Hematopoietic multipotent progenitor cell treated with erythropoietin and hydrocortisone succinate and interleukin-3 and kit ligand, for 8 days (in vitro differentiated cells): ENCODE data around the gene RAB3GAP2.
"Not testable (repeated sequence)": the region's sequence is repeated elsewhere in the genome, so short reads cannot be mapped to it uniquely, and the experiment has no call there.

Experiments used
- DNase-seq: peaks from one replicate; pipeline ENCODE4 v3.0.0-alpha.2; 2015

The RAB3GAP2 gene

GRCh38 chr1:220188538-220188937 lies 83.7 kb downstream of the RAB3GAP2 start:
- no peak for DNase-seq

- DNase-seq, result no peak
Observed at GRCh38 chr1:220186752-220187151, 85.5 kb downstream of the RAB3GAP2 start.

- DNase-seq, result no peak
Observed at GRCh38 chr1:220184506-220184905, 87.7 kb downstream of the RAB3GAP2 start.

DNA sequence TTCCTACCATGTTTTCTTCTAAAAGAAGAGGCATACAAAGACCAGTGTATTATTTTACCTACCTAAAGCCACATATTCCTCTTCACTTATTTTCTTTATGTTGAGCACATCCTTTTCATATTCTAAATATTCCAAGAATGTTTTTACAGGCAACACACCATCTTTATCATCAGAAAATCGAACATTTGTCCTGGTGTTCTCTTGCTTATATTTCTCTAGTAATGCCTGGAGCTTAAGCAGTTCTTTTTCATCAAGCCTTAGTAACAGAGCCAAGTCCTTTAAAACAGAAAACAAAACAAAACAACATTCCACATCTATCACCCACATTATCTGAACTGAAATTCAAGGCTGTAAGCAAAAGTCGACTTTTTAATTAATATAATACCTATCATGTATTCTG lies 89.6 kb downstream of the RAB3GAP2 start:
- DNase-seq, result no peak

GRCh38 chr1:220182111-220182510 lies 90.1 kb downstream of the RAB3GAP2 start:
- no peak for DNase-seq

DNA sequence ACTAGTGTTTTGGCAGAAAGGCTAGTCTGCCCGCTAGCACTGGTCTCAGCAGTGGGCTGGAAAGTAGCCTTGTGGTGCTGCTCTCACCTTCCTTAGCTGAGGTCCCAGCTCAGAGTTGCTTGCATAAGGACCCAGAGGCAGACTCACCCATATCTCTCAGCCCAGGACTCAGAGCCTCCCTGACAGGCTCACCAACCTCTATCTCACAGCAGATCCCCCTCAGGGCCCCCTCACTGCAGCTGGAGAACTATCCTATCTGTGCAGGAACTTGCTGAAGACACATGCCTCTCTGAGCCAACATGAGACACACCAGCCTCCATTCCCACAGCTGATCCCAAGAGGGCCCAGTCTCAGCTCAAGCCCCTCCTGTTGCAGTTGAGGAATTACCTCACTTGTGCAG lies 95.7 kb downstream of the RAB3GAP2 start:
- peak; percentile 13 for DNase-seq

- DNase-seq, result no peak
Observed at GRCh38 chr1:220170836-220171526, 101.3 kb downstream of the RAB3GAP2 start.

DNA sequence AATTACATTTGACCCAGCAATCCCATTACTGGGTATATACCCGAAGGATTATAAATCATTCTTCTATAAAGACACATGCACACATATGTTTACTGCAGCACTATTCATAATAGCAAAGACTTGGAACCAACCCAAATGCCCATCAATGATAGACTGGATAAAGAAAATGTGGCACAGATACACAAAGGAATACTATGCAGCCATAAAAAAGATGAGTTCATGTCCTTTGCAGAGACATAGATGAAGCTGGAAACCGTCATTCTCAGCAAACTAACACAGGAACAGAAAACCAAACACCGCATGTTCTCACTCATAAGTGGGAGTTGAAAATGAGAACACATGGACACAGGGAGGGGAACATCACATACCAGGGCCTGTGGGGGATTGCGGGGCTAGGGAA lies 102.4 kb downstream of the RAB3GAP2 start:
- not testable (repeated sequence) for DNase-seq

DNA sequence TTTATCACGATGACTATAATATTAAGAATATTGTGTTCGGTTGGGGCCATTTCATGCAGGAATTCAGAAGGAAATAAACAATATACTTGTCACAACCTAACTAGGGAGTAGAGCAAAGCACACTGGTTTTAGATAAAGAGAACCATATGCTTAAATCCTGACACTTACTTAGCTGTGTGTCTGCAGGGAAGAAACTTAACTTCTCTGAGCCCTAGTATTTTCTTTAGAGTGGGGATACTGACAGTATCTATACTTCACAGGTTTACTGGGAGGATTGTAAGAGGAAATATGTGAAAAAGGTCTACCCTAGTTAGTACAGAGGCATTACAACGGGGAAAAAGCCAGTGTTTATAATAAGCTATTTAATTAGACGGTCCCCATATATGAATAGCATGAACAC lies 105.4 kb downstream of the RAB3GAP2 start:
- no peak for DNase-seq

- DNase-seq, result no peak
Observed at GRCh38 chr1:220164517-220164916, 107.7 kb downstream of the RAB3GAP2 start.

- no peak for DNase-seq
Observed at GRCh38 chr1:220164116-220164515, 108.1 kb downstream of the RAB3GAP2 start.

DNA sequence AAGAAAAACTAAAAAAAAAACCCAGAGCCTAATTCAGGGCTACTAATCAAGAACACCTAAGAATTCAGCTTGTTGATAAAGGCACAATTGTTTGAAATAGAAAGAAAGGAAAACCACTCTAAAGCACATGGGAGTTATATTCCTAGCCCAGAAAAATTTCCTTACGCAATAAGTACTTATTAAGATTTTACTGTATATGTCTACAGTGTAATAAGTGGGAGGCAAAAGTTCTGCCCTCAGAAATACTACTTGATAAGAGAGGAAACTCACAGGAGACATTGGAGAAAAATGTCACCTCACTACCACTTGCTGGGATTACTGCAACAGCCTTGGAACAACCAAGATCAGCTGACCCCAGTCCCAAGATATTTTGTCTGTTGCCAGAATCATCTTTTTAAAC lies 112.2 kb downstream of the RAB3GAP2 start:
- no peak for DNase-seq

DNA sequence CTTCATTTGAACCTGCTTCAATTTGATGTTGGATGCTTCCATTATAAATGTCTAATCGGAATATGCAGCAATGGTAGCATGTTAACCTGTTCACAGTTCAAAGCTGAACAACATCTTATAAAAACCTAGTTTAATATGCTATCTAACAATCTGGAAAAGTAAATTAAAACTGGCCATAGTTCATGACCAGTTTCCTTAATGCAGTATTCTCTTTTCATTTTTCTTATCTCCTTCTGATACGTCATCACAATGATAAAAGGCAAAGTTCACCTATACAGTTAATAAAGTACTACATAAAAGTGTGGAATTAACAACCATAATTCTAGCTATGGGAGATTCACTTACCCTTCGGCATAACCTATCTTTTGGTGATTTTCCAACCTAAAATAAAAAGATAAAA lies 113.2 kb downstream of the RAB3GAP2 start:
- no peak for DNase-seq

- not testable (repeated sequence) for DNase-seq
Observed at GRCh38 chr1:220158530-220158929, 113.7 kb downstream of the RAB3GAP2 start.

DNA sequence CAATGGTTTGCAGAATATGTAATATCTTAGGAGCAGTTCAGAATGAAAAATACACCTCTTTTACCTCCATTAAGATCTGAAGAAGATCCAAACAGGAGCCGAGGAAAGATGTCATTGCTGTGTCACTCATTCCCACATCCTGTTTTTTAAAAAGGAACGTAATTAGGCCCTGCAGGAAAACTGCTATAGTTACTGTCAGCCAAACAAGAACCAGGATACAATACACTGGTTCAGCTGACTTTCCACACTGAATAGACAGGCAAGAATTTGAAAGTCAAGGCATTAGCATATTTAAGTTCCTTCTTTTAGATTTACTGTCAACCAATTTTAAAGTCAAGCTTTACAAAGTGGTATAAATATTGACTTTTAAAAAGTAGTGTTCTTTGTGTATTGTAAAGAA lies 114.5 kb downstream of the RAB3GAP2 start:
- DNase-seq, result no peak

- DNase-seq, result no peak
Observed at GRCh38 chr1:220156620-220157146, 115.6 kb downstream of the RAB3GAP2 start.

DNA sequence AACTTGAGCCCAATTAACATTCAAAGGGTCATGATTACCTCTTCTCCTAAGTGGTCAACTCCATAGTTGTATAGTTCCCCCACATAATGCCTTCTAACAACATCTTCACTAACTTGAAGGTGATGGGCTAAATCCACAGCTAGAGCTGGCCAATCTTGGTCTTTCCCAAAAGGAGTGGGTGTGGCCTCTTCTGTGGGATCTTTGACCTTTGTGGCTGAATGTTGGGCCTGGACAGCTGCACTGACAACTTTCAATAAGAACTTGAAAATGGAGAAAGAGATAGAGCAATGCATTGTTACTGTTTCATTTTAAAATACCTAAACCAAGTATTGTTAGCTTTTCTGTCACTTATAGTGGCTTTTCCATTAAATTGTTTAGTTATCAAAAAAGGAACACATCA lies 119.1 kb downstream of the RAB3GAP2 start:
- DNase-seq, result no peak

GRCh38 chr1:220151454-220151853 lies 120.8 kb downstream of the RAB3GAP2 start:
- DNase-seq, result no peak

DNA sequence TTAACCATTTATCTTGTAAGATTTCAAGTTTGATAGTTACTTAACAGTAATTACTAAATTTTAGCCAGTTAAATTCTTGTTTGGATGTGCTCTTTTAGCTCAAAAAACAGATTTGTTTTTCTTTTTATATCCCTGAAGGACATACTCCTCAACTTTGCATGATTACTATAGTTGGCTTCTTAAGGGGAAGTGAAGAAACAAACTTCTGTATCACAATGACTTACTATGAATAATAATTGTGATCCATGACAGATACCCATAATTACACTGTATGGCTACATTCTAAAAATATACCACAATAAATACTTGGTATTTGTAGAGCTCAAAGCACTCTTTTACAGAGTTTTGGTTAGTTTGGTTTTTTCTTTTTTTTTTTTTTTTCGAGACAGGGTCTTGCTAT lies 122.5 kb downstream of the RAB3GAP2 start:
- DNase-seq, result no peak

GRCh38 chr1:220144051-220144450 lies 128.2 kb downstream of the RAB3GAP2 start:
- no peak for DNase-seq

GRCh38 chr1:220139966-220140365 lies 132.3 kb downstream of the RAB3GAP2 start:
- no peak for DNase-seq

DNA sequence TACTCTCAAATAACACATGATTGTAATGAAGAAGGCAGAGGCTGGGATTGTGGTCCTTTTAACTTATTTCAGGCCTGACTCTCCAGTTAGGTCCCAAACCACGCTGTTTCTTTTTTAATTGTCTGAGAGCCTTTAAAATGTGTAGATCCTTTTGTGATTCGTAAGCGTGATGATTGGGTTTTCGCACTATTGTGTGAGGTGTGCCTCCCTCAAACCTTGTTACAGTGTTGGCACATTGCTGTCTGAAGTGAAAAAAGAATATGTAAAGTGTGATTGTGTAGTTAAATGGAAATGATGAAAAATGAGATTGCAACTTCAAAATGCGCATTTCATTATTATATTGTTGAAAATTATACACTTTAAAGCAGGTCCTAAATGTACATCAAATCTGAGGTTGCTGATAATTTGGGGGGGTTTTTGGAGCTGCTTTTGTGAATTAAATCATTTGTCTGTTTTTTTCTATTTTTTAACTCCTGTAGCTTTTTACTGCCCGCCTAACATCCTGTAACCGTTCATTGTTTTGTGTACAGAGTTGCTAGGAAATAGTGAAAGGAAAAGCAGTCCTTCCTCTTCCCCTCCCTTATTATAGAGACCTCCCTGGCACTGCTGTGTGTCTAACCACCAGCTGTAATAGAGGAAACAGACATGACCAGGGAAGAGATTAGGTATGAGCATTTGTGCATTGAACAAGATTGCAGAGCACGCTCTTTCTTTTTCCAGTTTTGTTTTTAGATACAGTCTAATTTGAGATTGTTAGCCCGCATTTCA lies 135.1 kb downstream of the RAB3GAP2 start:
- peak; percentile 22 for DNase-seq

DNA sequence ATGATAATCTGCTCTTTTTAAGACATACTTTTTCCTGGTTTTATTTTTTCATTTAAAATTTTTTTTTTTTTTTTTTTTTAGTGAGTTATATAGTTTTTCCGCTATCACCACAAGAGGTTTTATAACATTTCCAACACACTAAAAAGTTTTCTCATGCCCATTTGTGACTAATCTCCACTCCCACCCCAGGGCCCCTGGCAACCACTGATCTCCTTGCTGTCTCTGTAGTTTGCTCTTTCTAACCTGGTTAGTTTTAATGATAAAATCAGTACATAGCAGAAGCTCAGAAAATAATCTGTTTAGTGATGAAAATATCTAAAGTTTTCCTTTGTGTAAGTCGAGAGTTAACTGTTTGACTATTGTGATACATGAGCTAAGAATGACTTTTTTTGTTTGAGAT lies 136.5 kb downstream of the RAB3GAP2 start:
- DNase-seq, result no peak

DNA sequence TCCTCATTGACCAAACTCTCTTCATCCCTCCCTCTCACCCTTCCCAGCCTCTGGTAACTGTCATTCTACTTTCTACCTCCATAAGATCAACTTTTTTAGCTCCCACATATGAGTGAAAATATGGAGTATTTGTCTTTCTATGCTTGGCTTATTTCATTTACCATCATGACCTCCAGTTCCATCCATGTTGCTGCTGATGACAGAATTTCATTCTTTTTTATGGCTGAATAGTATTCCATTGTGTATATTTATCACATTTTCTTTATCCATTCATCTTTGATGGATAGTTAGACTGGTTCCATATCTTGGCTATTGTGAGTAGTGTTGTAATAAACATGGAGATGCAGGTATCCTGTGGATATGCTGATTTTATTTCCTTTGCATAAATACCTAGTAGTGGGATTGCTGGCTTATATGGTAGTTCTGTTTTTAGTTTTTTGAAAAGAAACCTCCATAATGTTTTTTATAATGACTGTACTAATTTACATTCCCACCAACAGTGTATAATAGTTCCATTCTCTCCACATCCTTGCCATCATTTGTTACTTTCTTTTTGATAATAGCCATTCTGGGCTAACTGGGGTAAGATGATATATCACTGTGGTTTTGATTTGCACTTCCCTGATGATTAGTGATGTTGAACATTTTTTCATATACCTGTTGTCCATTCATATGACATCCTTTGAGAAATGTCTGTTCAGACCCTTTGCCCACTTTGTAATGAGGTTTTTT lies 142.6 kb downstream of the RAB3GAP2 start:
- no peak for DNase-seq
